GM23248 (cell line): ENCODE data around the gene SURF6.

Experiments used
- EZH2 ChIP-seq: fragments of 200-600 bp; sonication (generic); IDR thresholded peaks from 2 replicates; pipeline ENCODE4 v1.6.1; 2018; ENCODE audit warnings: antibody characterized with exemption, mild to moderate bottlenecking; ENCODE audit not compliant: insufficient read depth, poor library complexity, severe bottlenecking
- EZH2phosphoT487 ChIP-seq: fragments of 200-600 bp; sonication (generic); IDR thresholded peaks from 2 replicates; pipeline ENCODE4 v1.6.1; 2018; ENCODE audit warnings: antibody characterized with exemption, moderate library complexity, mild to moderate bottlenecking, low read depth; ENCODE audit not compliant: insufficient read depth

DNA sequence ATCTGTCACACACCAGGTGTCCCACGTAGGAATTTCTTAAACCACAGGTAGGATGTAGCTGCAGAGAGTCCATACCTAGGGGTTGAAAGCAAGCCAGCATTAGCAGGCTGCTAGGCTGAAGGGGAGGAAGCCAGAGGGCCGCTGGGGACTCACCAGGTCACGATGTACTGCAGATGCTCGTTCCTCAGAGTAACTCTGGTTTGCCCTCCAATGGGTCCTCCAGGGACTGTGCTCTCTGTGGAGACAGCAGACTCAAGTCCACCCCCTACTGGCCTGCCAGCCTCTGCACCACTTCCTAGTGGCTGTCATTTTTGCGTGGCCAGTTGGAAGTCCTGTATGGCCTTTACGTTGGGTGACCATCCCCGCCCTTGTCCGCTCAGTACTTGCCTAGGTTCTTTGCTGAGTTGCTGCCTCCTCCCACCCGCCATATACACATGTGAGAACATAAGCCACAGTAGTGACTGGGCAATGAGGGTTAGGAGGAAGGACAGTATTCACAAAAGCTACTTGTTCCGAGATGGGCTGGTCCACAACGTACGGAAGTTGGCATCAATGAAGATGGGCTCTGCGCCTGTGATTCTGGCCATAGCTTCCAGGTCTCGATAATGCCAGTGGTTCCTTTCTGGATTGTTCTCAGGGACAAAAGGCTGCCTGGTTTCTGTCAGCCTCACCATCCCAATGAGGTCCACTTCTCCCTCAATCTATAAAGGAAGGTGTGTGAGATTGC is 16.1 kb upstream of the SURF6 start:
- TF ChIP-seq EZH2 (no peak), EZH2phosphoT487 (no peak)
